ENCODE measurements around the gene COL1A1. TPM values are rescaled to one million over a fixed set of nuclear protein-coding genes. Genes with fewer than 3 reads are reported as not detected.

Gene COL1A1
- total and polyA plus RNA-seq, 2 experiments from 2014 or later = 1,063 to 6,071 TPM

GRCh38 chr17:50161911-50162288 is 39.5 kb downstream of the COL1A1 start:
- Histone ChIP-seq H3K27me3 (no peaks in the 10 kb centered on the region), H3K36me3 (replicated peaks; ENCODE audit: insufficient read depth, low read depth) (no peaks in the 10 kb centered on the region), H3K27ac (no peak overlapping the region), H3K4me3 (no peak overlapping the region), H2AFZ (peak overlapping the region; percentile 51), H3K79me2 (no peaks in the 10 kb centered on the region), H3K9me2 (replicated peaks; ENCODE audit: insufficient read depth) (no peaks in the 10 kb centered on the region), H3K4me1 (ENCODE audit: insufficient read depth) (no peaks in the 10 kb centered on the region), H3K9me3 (ENCODE audit: low read depth) (no peaks in the 10 kb centered on the region), H4K20me1 (ENCODE audit: insufficient read depth, poor library complexity, severe bottlenecking) (no peaks in the 10 kb centered on the region), H3K4me2 (peak overlapping the region; percentile 89)
- TF ChIP-seq EZH2 (IDR thresholded peaks at IDR 0.05; ENCODE audit: borderline replicate concordance) = no peak
- TF ChIP-seq EZH2phosphoT487 (IDR thresholded peaks at IDR 0.05; ENCODE audit: low read depth, severe bottlenecking, unreplicated experiment) = no peak
- no peak for TF ChIP-seq CTCF (IDR thresholded peaks at IDR 0.05; ENCODE audit: poor library complexity)
- 74% methylated on average over 13 of the region's 16 CpGs for WGBS (ENCODE audit: low lambda C conversion rate, missing lambda C conversion rate)
- no peak for DNase-seq (ENCODE audit: low spot score)

- no peaks in the 10 kb centered on the region for H4K20me1 ChIP-seq (ENCODE audit: insufficient read depth, poor library complexity, severe bottlenecking)
- no peaks in the 10 kb centered on the region for H3K27me3 ChIP-seq
- WGBS (ENCODE audit: low lambda C conversion rate, missing lambda C conversion rate) = under 1% methylated on average over 41 of the region's 53 CpGs
- no peaks in the 10 kb centered on the region for H3K79me2 ChIP-seq
- peak; percentile 97 for DNase-seq (ENCODE audit: low spot score)
- H3K27ac ChIP-seq = peak overlapping the region; percentile 62
- TF ChIP-seq EZH2 (IDR thresholded peaks at IDR 0.05; ENCODE audit: borderline replicate concordance) = no peak
- peak; percentile 99 for TF ChIP-seq CTCF (IDR thresholded peaks at IDR 0.05; ENCODE audit: poor library complexity)
- H3K4me2 ChIP-seq = peak overlapping the region; percentile 89
- no peaks in the 10 kb centered on the region for H3K36me3 ChIP-seq (replicated peaks; ENCODE audit: insufficient read depth, low read depth)
- no peaks in the 10 kb centered on the region for H3K9me2 ChIP-seq (replicated peaks; ENCODE audit: insufficient read depth)
- no peaks in the 10 kb centered on the region for H3K4me1 ChIP-seq (ENCODE audit: insufficient read depth)
- peak overlapping the region; percentile 43 for H3K4me3 ChIP-seq
- no peaks in the 10 kb centered on the region for H3K9me3 ChIP-seq (ENCODE audit: low read depth)
- peak overlapping the region; percentile 63 for H2AFZ ChIP-seq
Observed at GRCh38 chr17:50161023-50161910, 40.2 kb downstream of the COL1A1 start.

GRCh38 chr17:50157891-50158290 is 43.5 kb downstream of the COL1A1 start:
- no peaks in the 10 kb centered on the region for H4K20me1 ChIP-seq (ENCODE audit: insufficient read depth, poor library complexity, severe bottlenecking)
- H3K4me3 ChIP-seq = no peak overlapping the region
- DNase-seq (ENCODE audit: low spot score) = no peak
- no peaks in the 10 kb centered on the region for H3K4me1 ChIP-seq (ENCODE audit: insufficient read depth)
- no peak overlapping the region for H3K4me2 ChIP-seq
- TF ChIP-seq CTCF (IDR thresholded peaks at IDR 0.05; ENCODE audit: poor library complexity) (no peak), EZH2phosphoT487 (IDR thresholded peaks at IDR 0.05; ENCODE audit: low read depth, severe bottlenecking, unreplicated experiment) (no peak), EZH2 (IDR thresholded peaks at IDR 0.05; ENCODE audit: borderline replicate concordance) (no peak)
- WGBS (ENCODE audit: low lambda C conversion rate, missing lambda C conversion rate) = 78% methylated on average over 4 of the region's 4 CpGs
- H3K36me3 ChIP-seq (replicated peaks; ENCODE audit: insufficient read depth, low read depth) = no peaks in the 10 kb centered on the region
- H3K9me3 ChIP-seq (ENCODE audit: low read depth) = no peaks in the 10 kb centered on the region
- H3K27me3 ChIP-seq = no peaks in the 10 kb centered on the region
- H3K79me2 ChIP-seq = no peaks in the 10 kb centered on the region
- no peaks in the 10 kb centered on the region for H3K9me2 ChIP-seq (replicated peaks; ENCODE audit: insufficient read depth)
- H2AFZ ChIP-seq = no peak overlapping the region
- no peak overlapping the region for H3K27ac ChIP-seq

Measured in hepatocyte (in vitro differentiated cells).